DMS114 treated with DMSO at 0.1 percent for 48 hours (cell line): ENCODE data around the gene ST6GAL1.

ENCODE experiments used
- DNase-seq: peaks from one replicate; lab custom pipeline; 2025; ENCODE audit not compliant: unreplicated experiment; lab: John Stamatoyannopoulos, UW

ST6GAL1 gene

DNA sequence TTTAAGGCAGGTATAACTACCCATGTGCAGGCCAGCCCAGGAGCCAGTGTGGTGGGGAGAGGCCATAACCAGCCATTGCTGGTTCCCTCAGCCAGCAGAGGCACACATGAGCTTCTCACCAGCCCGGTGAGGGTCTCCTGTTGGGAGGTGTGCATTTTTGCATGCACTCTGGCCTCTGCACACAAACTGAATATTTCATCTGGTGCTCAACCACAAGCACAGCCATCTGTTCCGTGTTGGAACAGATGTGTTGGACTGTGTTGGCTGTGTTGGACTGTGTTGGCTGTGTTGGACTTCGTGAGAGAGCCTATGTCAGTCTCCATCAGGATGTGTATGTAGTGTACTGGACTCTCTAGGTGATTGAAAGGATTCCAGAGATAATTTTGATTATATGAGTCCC lies 141.8 kb downstream of the ST6GAL1 start:
- no peak for DNase-seq

DNA sequence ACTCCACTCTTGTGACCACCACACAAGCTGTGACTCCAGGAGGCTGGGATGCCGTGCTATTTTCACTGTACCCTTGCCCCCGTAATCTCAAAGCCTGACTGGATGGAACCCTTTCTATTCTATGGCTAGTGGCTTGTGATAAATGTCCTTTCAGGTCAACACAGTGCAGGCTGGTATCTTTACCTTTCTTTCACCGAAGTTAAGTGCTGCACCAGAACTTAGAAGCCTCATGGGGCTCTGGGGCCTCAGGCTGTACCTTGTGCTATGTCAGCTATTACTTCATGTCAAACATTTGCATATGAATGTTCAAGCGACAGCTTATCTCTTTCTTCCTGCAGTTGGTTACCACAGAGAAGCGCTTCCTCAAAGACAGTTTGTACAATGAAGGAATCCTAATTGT lies 142.2 kb downstream of the ST6GAL1 start:
- DNase-seq: no peak

DNA sequence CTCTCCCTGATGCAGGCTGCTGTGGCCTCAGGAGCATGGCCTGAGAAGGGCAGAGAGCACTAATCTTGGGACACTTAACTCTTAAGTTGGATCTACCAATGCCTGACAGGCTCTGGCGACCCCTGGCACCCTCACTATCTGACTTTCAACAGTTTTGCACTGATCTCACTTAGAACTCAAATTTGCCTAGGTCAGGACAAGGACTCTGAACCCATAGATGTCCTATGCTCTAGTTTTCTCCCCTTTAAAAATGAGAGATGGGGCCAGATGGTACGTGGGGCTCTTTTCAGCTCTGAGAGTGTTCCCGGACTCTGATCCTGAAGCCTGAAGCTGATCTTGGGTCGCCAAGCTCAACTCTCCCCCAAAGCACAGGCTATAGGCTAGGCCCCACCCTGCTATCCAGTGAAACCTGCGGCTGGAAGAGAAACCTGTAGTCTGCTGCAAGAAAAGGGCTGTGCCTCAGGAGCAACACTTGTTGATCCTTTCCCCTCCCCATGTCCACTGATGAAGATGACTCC lies 143.3 kb downstream of the ST6GAL1 start:
- no peak for DNase-seq

DNA sequence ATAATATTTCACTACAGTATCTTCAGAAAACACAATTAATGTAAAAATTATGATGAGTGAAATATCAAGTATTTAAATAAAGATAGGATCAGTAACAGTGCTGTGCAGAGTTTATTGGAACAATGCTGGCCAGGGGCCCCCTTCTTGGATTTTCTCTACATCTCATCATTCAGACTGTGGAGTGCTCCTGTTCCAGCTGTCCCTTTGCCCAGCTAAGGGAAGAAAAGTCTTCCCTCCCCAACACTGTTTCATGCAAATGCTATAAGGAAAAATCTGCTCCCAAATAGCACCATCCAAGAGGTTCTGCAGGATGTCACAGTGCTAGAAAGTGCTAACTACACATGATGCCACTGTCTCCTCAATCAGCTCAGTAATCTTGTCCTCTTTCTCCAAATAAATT lies 144.5 kb downstream of the ST6GAL1 start:
- DNase-seq: no peak

DNA sequence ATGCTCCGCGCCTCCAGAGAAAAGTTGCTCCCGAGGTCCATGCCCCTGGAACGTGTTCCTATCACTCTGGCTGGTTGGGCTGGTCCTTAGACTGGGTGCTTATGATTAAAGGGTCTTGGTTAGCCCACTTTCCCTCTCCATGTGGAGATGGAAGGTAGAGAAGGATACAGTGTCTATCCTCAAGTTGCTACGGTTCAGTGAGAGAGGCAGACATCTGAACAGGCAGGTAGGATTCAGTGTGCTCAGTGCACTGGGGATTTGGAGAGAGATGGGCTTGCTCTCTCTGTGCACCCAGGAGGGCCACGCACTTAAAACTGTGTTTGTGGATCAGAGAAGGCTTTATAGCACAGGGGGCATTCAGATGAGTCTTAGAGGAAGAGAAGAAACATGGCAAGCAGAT lies 146.0 kb downstream of the ST6GAL1 start:
- no peak for DNase-seq

DNA sequence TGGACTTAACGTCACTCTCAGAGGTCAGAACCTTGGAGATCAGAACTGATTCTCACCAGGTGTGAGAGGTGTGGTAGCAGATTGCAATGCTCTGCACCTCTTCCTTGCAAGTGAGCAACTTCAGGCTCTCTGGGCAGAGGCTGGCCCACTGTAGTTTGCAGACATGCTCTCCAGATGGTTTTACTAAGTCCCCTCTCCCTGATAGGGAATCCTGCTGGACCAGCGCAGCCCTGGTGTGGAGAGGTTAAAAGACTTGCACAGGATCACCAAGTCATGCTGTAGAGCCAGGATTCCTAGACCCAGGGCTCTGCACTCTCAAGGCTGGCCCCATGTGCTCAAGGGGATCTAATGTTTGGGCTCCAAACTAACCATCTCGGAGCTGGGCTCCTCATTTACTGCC lies 146.8 kb downstream of the ST6GAL1 start:
- no peak for DNase-seq

DNA sequence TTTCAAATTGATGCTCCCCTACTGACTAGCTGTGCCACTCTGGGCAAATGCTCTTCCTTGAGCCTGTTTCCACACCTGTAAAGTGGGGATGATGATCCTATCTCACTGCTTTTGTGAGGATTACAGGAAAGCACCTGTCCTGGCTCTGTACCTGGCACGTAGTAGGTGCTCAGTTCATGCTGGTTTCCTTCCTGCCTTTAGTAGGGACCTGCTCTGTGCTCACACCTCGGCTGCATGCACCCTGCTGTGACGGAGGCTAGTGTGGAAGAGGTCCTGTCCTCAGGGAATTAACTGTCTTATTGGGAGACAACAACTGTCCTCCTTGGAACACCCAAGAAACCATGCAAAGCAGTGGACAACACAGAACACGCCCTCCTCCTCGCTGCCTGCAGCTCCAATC lies 147.2 kb downstream of the ST6GAL1 start:
- no peak for DNase-seq

DNA sequence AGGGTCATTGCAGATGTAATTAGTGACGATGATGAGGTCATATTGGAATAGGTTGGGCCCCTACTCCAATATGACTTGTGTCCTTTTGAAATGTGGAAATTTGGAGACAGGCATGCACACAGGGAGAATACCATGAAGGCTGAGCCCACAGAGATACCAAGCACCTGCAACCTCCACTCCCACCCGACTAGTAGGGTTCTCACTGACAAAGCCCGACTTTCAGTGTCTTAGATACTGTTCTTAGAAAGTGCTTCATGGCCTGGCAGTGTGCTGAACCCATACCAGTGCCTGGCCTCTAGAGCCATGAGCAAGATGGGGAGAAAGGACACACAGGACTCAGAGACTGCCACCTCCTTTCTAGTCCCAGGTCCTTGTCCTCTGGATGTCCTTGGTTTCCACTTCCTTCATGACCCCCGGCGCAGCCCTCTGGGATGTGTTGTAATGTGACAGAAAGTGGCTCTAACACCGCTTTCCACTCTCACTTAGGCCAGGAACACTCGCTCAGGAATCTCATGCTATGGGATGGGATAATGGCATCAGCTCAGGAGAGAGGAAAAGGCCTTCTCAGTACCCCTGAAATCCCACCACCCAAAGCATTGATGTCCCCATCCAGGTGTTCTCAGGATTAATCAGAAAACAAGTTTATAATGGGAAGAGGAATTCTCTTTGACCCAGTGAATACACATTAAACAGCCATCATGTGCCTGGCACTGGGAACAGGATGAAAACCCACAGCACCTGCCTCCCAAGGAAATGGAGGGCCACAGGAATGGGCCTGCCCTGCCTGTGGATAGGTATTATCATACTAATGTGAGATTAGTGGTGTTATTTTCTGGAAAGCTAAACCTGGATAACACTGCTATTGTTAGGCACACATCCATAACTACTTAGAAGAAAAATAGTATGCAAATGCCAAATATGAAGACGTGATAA lies 149.0 kb downstream of the ST6GAL1 start:
- DNase-seq: no peak

DNA sequence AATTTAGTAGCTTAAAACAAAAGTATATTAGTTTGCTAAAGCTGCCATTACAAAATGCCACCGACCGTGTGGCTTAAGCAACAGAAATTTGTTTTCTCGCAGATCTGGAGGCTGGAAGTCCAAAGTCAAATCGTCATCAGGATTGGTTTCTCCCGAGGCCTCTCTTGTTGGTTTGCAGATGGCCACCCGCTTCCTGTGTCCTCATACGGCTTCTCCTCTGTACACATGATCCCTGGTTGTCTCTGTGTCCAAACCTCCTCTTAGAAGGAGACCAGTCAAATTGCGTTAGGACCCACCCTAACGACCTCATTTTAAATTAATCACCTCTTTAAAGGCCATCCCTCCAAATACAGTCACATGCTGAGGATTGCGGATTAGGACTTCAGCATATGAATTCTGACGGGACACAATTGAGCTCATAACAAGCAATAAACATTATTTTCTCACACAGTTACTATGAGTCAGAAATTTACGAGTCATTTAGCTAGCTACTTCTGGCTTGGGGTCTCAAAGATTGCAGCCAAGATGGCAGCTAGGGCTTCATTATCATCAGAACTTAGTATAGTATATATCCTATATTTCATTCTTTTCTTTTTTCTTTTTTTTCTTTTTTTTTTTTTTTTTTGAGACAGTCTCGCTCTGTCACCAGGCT lies 150.6 kb downstream of the ST6GAL1 start:
- no peak for DNase-seq

DNA sequence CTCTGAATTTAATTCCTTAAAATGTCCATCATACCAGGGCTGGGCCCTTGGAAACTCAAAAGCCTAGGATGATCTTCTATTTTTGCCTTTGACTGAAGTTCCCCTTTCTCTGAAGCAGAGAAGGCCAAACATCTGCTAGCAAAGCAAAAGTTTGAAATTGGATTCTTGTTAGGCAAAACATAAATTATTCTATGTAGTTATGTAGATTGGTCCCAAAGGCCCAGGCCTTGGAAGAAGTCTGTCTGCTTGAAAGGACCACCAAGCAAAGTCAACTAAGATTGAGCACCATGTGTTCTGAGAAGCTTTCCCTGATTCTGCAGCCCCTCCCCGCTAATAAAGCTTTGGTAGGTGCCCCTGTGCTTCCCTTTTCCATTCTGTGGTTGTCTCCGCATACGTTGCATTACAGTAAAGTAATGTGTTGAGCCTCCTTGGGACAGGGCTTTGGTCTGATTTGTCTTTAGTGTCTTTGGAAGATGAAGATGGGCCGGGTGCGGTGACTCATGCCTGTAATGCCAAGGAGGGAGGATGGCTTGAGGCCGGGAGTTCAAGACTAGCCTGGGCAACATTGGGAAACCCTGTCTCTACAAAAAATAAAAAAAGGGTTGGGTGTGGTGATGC lies 152.5 kb downstream of the ST6GAL1 start:
- no peak for DNase-seq

DNA sequence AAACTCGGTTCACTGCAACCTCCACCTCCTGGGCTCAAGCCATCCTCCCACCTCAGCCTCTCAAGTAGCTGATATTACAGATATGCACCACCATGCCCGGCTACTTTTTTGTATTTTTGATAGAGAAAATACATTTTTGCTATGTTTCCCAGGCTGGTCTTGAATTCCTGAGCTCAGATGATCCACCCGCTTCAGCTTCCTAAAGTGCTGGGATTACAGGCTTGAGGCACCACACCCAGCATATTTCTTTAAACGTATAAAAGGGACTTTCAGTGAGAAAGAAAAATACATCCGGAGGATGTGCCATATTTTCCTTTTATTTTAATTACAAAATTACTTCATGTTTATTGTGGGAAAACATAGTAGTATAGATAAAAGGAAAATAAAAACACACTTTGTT lies 153.8 kb downstream of the ST6GAL1 start:
- no peak for DNase-seq

DNA sequence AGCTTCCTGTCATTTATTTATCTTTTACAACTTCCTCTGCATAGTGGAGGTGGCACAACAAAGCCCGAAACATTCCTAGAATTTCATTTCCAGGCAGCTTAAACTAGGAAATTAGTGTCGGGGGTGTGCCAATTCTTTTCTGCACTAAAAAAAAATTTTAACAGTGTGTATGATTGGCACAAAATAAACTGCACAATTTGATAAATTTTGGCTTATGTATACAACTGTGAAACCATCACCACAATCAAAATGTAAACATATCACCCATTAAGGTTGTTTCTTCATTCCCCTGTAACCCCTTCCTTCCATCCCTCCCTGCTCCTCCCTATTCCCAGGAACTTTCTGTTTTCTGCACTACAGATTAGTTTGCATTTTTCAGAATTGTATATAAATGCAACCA lies 154.3 kb downstream of the ST6GAL1 start:
- no peak for DNase-seq

DNA sequence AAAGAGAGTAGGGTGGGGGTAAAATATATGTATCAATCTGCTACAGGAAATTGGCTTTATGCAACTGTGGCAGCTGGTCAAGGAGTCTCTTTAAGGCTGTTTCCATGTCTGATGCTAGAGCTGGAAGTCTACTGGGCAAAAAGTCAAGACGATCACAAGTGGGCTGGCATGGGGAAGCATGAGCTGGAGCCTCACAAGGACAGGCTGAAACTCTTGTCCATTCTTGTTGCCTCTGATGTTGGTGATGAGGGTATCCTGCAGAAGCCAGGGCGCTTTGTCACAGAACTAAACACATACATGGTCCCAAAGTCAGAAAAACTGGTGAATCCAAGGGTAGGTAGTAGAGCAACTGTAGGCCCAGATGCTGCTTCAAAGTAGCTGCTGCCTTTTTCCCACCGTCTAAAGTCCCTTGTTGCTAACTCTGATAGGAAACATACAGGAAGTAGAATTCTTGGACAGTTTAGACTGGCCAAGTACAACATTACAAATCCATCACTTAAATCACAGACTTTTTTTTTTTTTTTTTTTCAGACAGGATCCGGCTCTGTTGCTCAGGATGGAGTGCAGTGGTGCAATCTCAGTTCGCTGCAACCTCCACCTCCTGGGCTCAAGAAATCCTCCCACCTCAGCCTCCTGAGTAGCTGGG lies 154.8 kb downstream of the ST6GAL1 start:
- no peak for DNase-seq

DNA sequence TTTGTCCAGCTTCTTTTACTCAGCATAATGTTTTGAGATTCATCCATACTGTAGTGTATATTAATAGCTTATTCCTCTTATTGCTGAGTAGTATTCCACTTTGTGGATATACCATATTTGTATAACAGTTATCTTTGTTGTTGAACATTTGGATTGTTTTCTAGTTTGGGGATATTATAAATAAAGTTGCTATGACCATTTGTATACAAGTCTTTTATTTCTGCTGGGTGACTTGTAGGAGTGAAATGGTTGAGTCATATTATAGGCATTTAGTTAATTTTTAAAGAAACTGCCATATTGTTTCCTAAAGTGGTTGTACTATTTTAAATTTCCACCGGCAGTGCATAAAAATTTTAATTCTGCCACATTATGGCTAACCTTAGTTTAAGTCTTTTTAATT lies 155.6 kb downstream of the ST6GAL1 start:
- DNase-seq: no peak

DNA sequence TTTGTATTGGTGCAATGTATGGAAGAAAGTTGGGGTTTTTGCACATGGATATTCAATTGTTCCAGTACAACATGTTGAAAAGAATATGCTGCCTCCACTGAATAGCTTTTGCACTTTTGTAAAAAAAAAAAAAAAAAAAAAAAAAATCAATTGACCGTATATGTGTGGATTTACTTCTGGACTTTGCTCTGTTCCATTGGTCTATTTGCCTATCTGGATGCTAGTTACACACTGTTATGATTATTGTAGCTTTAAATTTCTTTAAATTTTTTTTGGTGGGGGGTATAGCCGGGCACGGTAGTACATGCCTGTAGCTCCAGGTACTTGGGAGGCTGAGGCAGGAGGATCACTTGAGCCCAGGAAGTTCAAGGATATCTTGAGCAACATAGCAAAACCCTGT lies 156.5 kb downstream of the ST6GAL1 start:
- no peak for DNase-seq

DNA sequence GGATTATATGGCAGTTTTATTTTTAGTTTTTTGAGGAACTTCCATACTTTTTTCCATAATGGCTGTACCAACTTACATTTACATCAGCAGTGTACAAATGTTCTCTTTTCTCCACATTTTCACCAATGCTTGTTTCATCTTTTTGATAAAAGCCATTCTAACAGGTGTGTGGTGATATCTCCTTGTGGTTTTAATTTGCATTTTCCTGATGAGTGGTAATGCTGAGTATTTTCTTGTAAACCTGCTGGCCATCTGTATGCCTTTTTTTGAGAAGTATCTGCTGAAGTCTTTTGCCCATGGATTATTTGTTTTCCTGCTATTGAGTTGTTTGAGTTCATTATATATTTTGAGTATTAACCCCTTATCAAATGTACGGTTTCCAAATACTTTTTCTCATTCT lies 158.4 kb downstream of the ST6GAL1 start:
- no peak for DNase-seq

DNA sequence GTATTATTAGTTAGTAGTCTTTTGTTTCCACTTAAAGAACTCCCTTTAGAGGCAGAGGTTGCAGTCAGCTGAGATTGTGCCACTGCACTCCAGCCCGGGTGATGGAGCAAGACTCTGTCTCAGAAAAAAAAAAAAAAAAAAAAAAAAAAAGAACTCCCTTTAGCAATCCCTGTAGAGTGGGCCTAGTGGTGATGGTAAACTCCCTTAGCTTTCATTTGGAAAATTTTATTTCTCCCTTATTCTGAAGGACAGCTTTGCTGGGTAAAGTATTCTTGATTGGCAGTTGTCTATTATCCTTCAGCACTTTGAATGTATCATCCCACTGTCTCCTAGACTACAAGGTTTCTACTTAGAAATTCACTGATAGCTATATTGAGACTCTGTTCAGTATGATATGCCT lies 163.0 kb downstream of the ST6GAL1 start:
- DNase-seq: no peak

DNA sequence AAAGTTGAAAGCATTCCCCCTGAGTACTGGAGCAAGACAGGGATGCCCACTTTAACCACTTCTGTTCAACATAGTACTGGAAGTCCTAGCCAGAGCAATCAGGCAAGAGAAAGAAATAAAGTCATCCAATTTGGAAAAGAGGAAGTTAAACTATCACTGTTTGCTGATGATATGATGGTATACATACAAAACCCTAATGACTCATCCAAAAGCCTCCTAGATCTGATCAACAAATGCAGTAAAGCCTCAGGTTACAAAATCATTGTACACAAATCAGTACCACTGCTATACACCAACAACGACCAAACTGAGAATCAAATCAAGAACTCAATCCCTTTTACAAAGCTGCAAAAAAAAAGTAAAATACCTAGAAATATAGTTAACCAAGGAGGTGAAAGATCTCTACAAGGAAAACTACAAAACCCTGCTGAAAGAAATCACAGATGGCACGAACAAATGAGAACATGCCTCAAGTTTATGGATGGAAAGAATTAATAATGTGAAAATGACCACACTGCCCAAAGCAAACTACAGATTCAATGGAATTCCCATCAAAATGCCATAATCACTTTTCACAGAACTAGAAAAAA lies 168.7 kb downstream of the ST6GAL1 start:
- DNase-seq: no peak

DNA sequence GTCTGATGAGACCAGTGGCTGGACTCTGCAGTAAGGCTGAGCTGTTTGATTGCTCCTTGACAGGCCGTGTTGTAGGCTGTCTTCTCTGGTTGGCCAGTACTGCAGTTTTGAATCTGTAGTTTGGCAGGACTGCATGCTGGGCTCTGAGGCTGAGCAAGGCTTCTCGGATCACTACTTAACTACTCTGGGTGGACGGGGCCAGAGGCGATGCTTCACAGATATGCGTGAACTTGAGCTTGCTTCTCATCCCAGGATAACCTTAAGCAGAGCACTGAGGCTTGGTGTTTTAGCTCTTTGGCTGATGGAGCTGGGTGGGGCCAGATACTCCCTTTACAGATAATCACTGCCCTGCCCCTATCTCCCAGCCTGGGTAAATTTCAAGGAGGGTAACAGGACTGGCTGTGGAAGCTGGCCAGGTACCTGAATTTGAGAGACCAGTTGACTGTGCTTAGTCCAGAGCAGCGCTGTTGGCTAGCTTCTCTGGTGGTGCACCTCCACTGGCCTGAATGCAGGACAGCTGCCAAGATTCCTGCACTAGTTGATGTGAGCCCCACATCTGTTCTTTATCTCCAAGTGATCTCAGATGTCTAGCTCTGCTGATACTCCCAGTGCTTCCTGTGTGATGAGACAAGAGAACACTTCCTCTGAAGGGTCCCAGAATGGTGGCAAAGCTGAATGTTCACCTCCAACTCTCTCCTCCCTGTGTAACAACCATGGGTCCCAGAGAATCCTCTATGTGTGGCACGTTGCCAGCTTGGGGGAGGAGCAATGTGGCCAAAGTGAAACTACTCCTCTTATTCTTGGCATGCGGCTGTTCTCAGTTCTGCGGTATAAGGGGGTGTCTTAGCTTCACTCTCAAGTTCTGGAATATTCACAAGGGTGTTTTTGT lies 171.1 kb downstream of the ST6GAL1 start:
- no peak for DNase-seq

DNA sequence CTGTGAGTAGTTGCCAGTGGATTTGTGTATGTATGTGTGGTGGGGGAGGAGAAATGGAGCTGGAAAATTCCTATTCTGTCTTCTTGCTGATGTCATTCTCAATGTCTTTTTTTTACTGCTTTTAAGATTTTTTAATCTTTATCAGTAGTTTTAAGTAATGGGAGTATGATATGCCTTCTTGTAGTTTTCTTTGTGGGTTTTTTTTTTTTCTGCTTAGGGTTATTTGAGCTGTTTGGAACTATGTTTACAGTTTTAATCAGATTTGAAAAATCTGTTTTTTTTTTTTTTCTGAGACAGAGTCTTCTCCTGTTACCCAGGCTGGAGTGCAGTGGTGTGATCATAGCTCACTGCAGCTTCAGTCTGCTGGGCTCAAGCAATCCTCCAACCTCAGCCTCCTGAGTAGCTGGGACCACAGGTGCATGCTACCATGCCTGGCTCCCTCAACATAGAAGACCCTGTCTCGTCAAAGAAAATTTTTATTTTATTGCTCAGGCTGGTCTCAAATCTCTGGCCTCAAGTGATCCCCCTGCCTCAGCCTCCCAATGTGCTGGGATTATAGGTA lies 171.8 kb downstream of the ST6GAL1 start:
- no peak for DNase-seq
